Common myeloid progenitor, CD34-positive (primary cell): ENCODE data around the gene GABRB3.

Experiments
- CTCF ChIA-PET: fragments of 350-600 bp; sonication (Branson Sonifier 250); formaldehyde crosslinking; loops from one replicate; lab custom pipeline; 2021; ENCODE audit warnings: antibody characterized with exemption; lab: Charles Lee
- POLR2A ChIA-PET: fragments of 350-600 bp; sonication (Branson Sonifier 250); formaldehyde crosslinking; loops from one replicate; lab custom pipeline; 2021; ENCODE audit warnings: antibody characterized with exemption; lab: Charles Lee
- DNase-seq, 3 donors: peaks; one replicate each; pipeline versions ENCODE4 v3.0.0 to v3.0.0-alpha.2; 2013
- H3K27ac ChIP-seq, 2 experiments: 1 replicate in 1 of 2; 2 replicates in 1 of 2; pipeline ENCODE4 v1.7.0; 2013; ENCODE audit warnings: inconsistent platforms in 2 of 2, low read length in 2 of 2, mild to moderate bottlenecking in 2 of 2, low read depth in 1 of 2, moderate library complexity in 1 of 2; ENCODE audit not compliant: severe bottlenecking in 2 of 2, insufficient read depth in 1 of 2, poor library complexity in 1 of 2
- H3K27me3 ChIP-seq, 5 experiments: replicated peaks in 2 of 5; 1 replicate in 3 of 5; 2 replicates in 2 of 5; pipeline versions ENCODE4 v1.6.1 to v1.7.0; 2013; ENCODE audit warnings: low read length in 4 of 5, mild to moderate bottlenecking in 2 of 5, moderate library complexity in 2 of 5, inconsistent platforms in 1 of 5; ENCODE audit not compliant: insufficient read depth in 5 of 5, control insufficient read depth in 4 of 5
- H3K36me3 ChIP-seq, 4 experiments: 1 replicate in 2 of 4; 2 replicates in 2 of 4; pipeline versions ENCODE4 v1.6.1 to v1.7.0; 2013; ENCODE audit warnings: low read length in 3 of 4, control low read depth in 1 of 4, mild to moderate bottlenecking in 1 of 4; ENCODE audit not compliant: control insufficient read depth in 4 of 4, insufficient read depth in 4 of 4
- H3K4me1 ChIP-seq, 4 experiments: 1 replicate in 3 of 4; 2 replicates in 1 of 4; pipeline versions ENCODE4 v1.6.1 to v1.7.1; 2013; ENCODE audit warnings: low read length in 3 of 4, mild to moderate bottlenecking in 3 of 4, control low read depth in 1 of 4, inconsistent platforms in 1 of 4, moderate library complexity in 1 of 4; ENCODE audit not compliant: control insufficient read depth in 4 of 4, insufficient read depth in 4 of 4; ENCODE audit errors: control extremely low read depth in 1 of 4
- H3K4me3 ChIP-seq, 7 experiments: 1 replicate in 4 of 7; 2 replicates in 3 of 7; pipeline versions ENCODE4 v1.5.1 to v1.7.0; 2013; ENCODE audit warnings: mild to moderate bottlenecking in 7 of 7, low read length in 6 of 7, moderate library complexity in 6 of 7, inconsistent platforms in 2 of 7, low read depth in 2 of 7, control low read depth in 1 of 7; ENCODE audit not compliant: insufficient read depth in 4 of 7, control insufficient read depth in 1 of 7; ENCODE audit errors: extremely low read depth in 1 of 7
- H3K9me3 ChIP-seq, 5 experiments: 1 replicate in 4 of 5; 2 replicates in 1 of 5; pipeline versions ENCODE4 v1.6.1 to v1.7.1; 2013; ENCODE audit warnings: low read length in 4 of 5, mild to moderate bottlenecking in 2 of 5, inconsistent platforms in 1 of 5, low read depth in 1 of 5, moderate library complexity in 1 of 5; ENCODE audit not compliant: control insufficient read depth in 4 of 5, insufficient read depth in 2 of 5; ENCODE audit errors: control extremely low read depth in 1 of 5
- WGBS: methylation state at CpG from one replicate; pipeline ENCODE4 v1.1.5; 2013; ENCODE audit not compliant: insufficient coverage; 5-methylcytosine and 5-hydroxymethylcytosine counted together

GABRB3 gene

DNA sequence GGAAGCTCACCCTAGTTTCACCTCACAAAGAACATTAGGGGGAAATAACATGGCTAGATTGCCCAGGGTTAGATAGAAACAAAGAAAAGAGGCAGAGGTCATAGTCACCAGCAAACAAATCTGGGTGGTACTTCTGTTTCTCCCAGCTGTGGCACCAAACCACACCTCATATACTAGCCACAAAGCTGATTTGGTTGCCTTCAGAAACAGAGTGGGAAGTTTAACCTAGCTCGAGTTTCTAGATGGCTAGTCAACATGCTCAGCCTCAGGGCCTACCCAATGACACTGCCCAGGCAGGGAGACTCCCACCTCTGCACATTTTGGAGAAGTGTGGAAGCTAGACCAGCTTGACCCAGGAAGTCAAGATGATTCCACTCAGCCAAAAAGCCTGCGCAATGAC is 174.2 kb downstream of the GABRB3 start:
- no peak overlapping the region for H3K4me3 ChIP-seq

DNA sequence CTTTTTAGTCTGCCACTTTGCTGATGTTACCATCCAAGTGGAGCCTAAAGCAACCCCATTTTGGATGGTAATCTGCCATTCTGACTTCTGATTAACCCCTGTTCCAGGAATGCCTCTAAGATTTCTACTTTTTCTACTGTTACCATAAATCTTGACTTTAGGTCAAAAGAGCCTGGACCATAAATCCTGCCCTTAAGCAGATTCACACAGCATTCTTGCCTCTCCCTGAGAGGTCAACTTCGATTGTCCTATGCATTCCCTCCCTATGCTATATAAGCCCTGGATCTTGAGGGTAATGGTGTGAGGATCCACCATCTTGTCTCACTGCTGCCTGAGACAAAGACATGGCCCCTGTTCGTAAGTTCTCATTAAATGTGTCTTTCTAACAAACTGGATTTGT is 177.3 kb downstream of the GABRB3 start:
- CTCF ChIA-PET = no interaction called here
- Histone ChIP-seq H3K27ac (no peak overlapping the region), H3K27me3 (no peaks in the 10 kb centered on the region), H3K36me3 (no peaks in the 10 kb centered on the region), H3K4me1 (no peaks in the 10 kb centered on the region), H3K4me3 (no peak overlapping the region), H3K9me3 (peaks cover 0 to 11% (median 7%) of the 10 kb centered on the region in 5 experiments)
- 100% methylated on average over 1 of the region's 2 CpGs for WGBS
- POLR2A ChIA-PET = no interaction called here
- DNase-seq = no peak

More for the DNA sequence above, 174.2 kb downstream of the GABRB3 start:
- Histone ChIP-seq H3K27me3 (no peaks in the 10 kb centered on the region), H3K9me3 (peaks cover 0 to 11% (median 7%) of the 10 kb centered on the region in 5 experiments), H3K36me3 (no peaks in the 10 kb centered on the region), H3K27ac (no peak overlapping the region), H3K4me1 (no peaks in the 10 kb centered on the region)
- no peak for DNase-seq
- WGBS = 48% methylated on average over 2 of the region's 2 CpGs
- ChIA-PET POLR2A (no interaction called here), CTCF (no interaction called here)

DNA sequence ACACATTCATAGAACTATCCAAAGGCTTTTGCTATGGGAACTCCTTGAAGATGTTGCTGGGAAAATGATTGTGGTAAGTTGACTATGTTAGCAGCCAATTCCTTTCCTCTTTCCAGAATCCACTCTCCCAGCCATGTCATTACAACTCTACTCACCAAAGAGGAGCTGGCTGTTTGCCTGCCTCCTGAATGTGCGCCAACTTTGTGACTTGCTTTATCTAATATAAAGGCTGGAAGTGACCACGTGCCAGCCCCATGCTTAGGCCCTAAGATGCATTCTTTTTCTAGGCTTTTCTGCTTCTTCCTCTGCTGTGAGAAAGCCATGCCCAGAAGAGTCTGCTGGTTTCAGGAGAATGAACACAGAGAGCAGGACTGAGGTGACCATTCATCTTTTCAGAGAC is 182.2 kb downstream of the GABRB3 start:
- H3K4me1 ChIP-seq = no peaks in the 10 kb centered on the region
- 96% methylated on average over 2 of the region's 2 CpGs for WGBS
- ChIA-PET POLR2A (no interaction called here), CTCF (no interaction called here)
- no peak for DNase-seq
- no peak overlapping the region for H3K27ac ChIP-seq
- no peaks in the 10 kb centered on the region for H3K9me3 ChIP-seq
- no peak overlapping the region for H3K4me3 ChIP-seq
- no peaks in the 10 kb centered on the region for H3K36me3 ChIP-seq
- no peaks in the 10 kb centered on the region for H3K27me3 ChIP-seq

DNA sequence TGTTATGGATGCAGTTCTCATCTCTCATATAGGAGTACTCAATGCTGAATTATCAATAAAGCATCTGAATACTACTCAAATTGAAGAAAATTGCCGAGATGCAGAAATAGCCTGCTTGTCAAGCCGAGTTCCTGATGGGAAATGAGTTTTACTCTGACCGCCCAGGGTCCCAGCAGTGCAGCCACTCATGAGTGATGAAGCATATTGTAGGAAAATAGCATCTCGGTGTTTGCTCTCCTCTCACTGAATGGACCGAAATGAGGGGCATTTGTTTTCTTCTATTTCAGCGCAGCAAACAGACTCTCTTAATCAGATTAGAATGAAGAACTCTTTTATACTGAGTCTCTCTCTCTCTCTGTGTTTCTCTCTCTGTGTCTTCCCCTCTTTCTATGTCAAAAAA is 190.0 kb downstream of the GABRB3 start:
- ChIA-PET POLR2A (no interaction called here), CTCF (no interaction called here)
- Histone ChIP-seq H3K4me3 (no peak overlapping the region), H3K4me1 (no peaks in the 10 kb centered on the region), H3K27ac (no peak overlapping the region), H3K9me3 (peaks cover 0 to 3% (median 0%) of the 10 kb centered on the region in 5 experiments), H3K27me3 (no peaks in the 10 kb centered on the region), H3K36me3 (no peaks in the 10 kb centered on the region)
- DNase-seq = no peak
- WGBS = 100% methylated on average over 5 of the region's 6 CpGs

DNA sequence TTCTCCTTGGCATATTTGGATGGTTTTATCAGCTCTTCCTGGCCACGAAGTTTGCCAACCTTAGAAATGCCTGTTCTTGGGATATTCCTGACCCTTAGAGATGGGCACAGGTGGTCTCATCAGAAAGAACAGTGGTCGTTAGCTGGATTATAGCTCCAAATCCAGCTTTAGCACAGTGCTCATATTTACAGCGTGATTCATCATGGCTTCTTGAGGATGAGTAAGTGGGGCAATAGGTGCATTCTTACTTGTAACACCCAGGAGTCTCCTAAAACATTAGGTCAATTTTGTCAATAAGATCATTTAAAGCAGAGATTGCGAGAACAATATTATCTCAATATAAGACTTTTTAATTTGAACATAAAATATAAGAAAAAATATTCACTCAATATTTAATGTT is 191.9 kb downstream of the GABRB3 start:
- H3K4me3 ChIP-seq = no peak overlapping the region
- ChIA-PET CTCF (no interaction called here), POLR2A (no interaction called here)
- WGBS = 89% methylated on average over 2 of the region's 4 CpGs
- no peak for DNase-seq
- H3K36me3 ChIP-seq = no peaks in the 10 kb centered on the region
- no peak overlapping the region for H3K27ac ChIP-seq
- H3K27me3 ChIP-seq = no peaks in the 10 kb centered on the region
- H3K4me1 ChIP-seq = no peaks in the 10 kb centered on the region
- peaks cover 0 to 3% (median 0%) of the 10 kb centered on the region in 5 experiments for H3K9me3 ChIP-seq

DNA sequence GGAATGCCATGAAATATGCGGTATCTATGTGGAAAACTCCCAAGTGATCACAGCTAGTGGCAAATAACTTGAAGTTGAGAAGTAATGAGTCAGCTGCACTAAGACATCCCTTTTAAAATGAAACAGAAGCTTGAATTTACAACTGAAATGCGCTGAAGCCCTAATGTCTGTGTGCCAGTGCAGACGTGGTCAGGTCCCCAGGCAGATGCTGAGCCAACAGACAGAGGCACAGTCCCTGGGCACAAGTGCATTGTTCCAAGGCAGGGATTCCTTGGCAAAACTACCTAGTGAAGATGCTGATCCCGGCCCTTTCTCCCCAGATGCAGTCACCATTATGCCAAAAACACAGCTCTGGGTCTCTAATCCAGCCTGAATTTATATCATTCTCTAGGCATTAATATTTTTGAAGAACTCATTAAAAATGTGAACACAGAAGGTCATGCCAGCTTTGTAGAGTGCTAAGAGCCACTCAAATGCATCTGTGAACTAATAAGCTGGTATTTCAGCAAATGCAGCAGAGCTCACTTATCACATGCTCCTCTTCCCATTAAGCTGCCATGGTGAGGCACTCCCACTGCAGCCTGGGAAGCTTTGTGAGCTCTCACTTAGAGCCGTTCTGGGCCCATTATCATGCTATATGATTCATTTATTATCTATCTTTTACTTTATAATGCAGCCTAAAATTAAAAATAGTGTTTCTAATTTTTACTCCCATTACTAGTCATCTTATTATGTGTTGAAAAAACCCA is 200.1 kb downstream of the GABRB3 start:
- ChIA-PET CTCF (no interaction called here), POLR2A (no interaction called here)
- no peak for DNase-seq
- H3K9me3 ChIP-seq = peaks cover 0 to 3% (median 0%) of the 10 kb centered on the region in 5 experiments
- 93% methylated on average over 4 of the region's 5 CpGs for WGBS
- H3K4me3 ChIP-seq = no peak overlapping the region
- H3K27ac ChIP-seq = no peak overlapping the region
- H3K4me1 ChIP-seq = no peaks in the 10 kb centered on the region
- H3K27me3 ChIP-seq = no peaks in the 10 kb centered on the region
- H3K36me3 ChIP-seq = no peaks in the 10 kb centered on the region

DNA sequence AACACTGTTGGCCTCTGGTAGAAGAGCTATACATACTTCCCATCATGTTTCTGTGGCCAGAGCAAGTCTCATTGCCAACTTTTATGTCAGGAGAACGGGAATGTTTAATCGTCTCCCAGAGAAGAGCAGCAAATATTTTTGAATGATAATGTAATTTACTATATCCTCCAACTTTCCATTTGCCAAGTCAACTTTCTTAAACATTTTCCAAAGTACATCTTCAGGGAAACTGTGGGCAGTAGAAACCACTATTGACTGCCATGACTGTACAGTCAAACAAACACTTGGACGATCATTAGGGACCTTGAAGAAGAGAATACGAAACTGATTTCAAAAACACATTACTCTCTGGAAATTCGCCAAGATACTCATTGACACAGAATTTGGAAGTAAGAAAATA is 201.5 kb downstream of the GABRB3 start:
- H3K9me3 ChIP-seq = peaks cover 0 to 3% (median 0%) of the 10 kb centered on the region in 5 experiments
- no peak overlapping the region for H3K27ac ChIP-seq
- no peak for DNase-seq
- no peaks in the 10 kb centered on the region for H3K4me1 ChIP-seq
- H3K27me3 ChIP-seq = no peaks in the 10 kb centered on the region
- no peak overlapping the region for H3K4me3 ChIP-seq
- CTCF ChIA-PET = no interaction called here
- 100% methylated on average over 1 of the region's 5 CpGs for WGBS
- no peaks in the 10 kb centered on the region for H3K36me3 ChIP-seq
- POLR2A ChIA-PET = no interaction called here
